Skeletal muscle tissue (tissue), 4 donors: ENCODE data around the gene TXNL4A. TPM values are rescaled to one million over a fixed set of nuclear protein-coding genes. Genes with fewer than 3 reads are reported as not detected.

Experiments used
- H3K27ac ChIP-seq: one replicate; pipeline ENCODE4 v1.7.0; 2013; ENCODE audit warnings: mild to moderate bottlenecking, low read depth, low read length, inconsistent platforms
- H3K27me3 ChIP-seq, 3 donors: one replicate each; pipeline ENCODE4 v1.7.0; 2013; ENCODE audit warnings: low read length in 3 of 3; ENCODE audit not compliant: control insufficient read depth in 3 of 3, insufficient read depth in 3 of 3
- H3K36me3 ChIP-seq, 3 donors: one replicate each; pipeline ENCODE4 v1.7.0; 2013; ENCODE audit warnings: low read length in 3 of 3; ENCODE audit not compliant: control insufficient read depth in 3 of 3, insufficient read depth in 3 of 3
- H3K4me1 ChIP-seq, 3 donors: one replicate each; pipeline ENCODE4 v1.7.0; 2013; ENCODE audit warnings: low read length in 3 of 3, mild to moderate bottlenecking in 3 of 3; ENCODE audit not compliant: control insufficient read depth in 3 of 3, insufficient read depth in 3 of 3
- H3K4me3 ChIP-seq, 3 donors: one replicate each; pipeline ENCODE4 v1.7.0; 2013; ENCODE audit warnings: low read length in 3 of 3
- H3K9ac ChIP-seq, 3 donors: one replicate each; pipeline ENCODE4 v1.7.0; 2013; ENCODE audit warnings: low read length in 3 of 3, mild to moderate bottlenecking in 3 of 3, moderate library complexity in 2 of 3, low read depth in 1 of 3
- H3K9me3 ChIP-seq, 3 donors: one replicate each; pipeline ENCODE4 v1.7.0; 2013; ENCODE audit warnings: low read length in 3 of 3; ENCODE audit not compliant: control insufficient read depth in 3 of 3
- total RNA-seq: library from RNA; depleted of rRNA; stranded (reverse); fragments of >200 nt; gene quantifications from one replicate; pipeline ENCODE4 v1.2.3, GENCODE V29; 2014
- donor health status: Osteomylitis.

The TXNL4A gene
- total RNA-seq, 1 donor from 2014 or later = 30.8 TPM

DNA sequence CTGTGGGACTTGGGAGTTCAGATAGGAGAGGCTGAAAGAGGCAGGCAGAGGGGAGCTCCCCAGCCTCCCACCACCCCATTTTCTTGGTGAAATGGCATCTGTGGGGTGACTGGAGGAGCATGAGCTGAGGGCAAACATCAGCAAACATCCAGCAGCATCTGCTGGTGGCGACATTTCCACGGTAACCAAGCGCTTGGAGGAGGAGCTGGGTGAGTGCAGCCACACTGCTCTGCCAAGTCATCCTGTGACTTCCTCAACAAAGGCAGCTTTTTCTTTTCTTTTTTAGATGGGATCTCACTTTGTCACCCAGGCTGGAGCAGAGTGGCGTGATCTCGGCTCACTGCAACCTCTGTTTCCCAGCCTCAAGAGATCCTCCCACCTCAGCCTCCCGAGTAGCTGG, 5.6 kb downstream of the TXNL4A start:
- Histone ChIP-seq H3K9ac (no peak overlapping the region), H3K4me1 (peaks cover 9 to 19% (median 13%) of the 10 kb centered on the region in 3 donors), H3K9me3 (no peaks in the 10 kb centered on the region), H3K27ac (no peak overlapping the region), H3K4me3 (no peak overlapping the region), H3K36me3 (peaks cover 5 to 8% (median 7%) of the 10 kb centered on the region in 3 donors), H3K27me3 (no peaks in the 10 kb centered on the region)

- Histone ChIP-seq H3K36me3 (peaks cover 7 to 12% (median 8%) of the 10 kb centered on the region in 3 donors), H3K9ac (no peak overlapping the region), H3K9me3 (no peaks in the 10 kb centered on the region), H3K4me1 (peaks cover 0 to 6% (median 0%) of the 10 kb centered on the region in 3 donors), H3K27me3 (no peaks in the 10 kb centered on the region), H3K4me3 (no peak overlapping the region), H3K27ac (no peak overlapping the region)
Observed at GRCh38 chr18:79980585-79980984, 7.8 kb downstream of the TXNL4A start.

DNA sequence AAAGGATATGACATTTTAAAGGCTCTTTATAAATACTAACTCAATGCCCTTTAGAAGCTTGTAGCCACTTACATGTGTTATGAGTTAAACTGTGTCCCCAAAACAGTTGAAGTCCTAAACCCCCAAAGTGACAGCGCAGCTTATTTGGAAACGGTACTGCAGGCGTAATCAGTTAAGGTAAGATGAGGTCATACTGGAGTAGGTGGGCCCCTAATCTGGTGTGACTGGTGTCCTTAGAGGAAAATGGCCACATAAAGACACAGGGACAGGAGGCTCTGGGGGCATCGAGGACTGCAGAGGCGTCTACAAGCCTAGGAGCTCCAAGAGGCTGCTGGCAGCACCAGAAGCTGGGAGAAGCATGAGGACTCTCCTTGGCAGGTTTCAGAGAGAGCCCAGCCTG, 8.5 kb downstream of the TXNL4A start:
- Histone ChIP-seq H3K36me3 (peaks cover 9 to 14% (median 13%) of the 10 kb centered on the region in 3 donors), H3K4me1 (peaks cover 0 to 6% (median 0%) of the 10 kb centered on the region in 3 donors), H3K4me3 (no peak overlapping the region), H3K9ac (peak overlapping the region in 1 of 3 donors; percentile 12), H3K27me3 (no peaks in the 10 kb centered on the region), H3K27ac (no peak overlapping the region), H3K9me3 (no peaks in the 10 kb centered on the region)

DNA sequence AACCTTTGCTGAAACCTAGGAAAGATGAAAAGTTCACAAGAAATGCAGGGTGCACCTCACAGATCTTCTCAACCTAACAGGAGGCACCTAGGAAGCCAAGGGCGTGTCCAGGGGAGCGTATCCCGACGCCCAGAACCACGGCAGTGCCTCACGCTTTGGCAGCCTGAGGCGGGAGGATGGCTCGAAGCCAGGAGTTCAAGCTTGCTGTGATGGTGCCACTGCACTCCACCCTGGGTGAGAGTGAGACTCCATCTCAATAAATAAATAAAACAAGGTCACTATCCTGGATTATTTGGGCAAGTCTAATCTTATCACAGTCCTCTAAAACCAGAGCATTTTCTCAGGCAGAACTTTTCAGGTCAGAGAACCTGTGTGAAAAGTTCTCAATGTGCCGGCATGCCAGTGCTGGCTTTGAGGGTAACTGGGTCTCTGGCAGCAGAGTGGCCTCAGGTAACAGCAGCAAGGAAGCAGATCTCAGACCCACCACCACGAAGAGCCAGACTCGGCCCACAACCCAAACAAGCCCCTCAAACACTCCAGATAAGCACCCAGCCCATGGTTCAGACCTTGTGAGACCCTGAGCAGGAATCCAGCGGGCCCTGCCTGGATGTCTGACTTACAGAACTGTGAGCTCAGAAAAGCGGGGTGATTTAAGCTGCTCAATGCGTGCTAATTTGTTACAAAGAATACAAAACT, 12.2 kb downstream of the TXNL4A start:
- no peaks in the 10 kb centered on the region for H3K27me3 ChIP-seq
- no peak overlapping the region for H3K9ac ChIP-seq
- H3K27ac ChIP-seq = no peak overlapping the region
- no peaks in the 10 kb centered on the region for H3K9me3 ChIP-seq
- H3K4me3 ChIP-seq = no peak overlapping the region
- H3K36me3 ChIP-seq = peaks cover 26 to 34% (median 30%) of the 10 kb centered on the region in 3 donors
- H3K4me1 ChIP-seq = peaks cover 0 to 3% (median 2%) of the 10 kb centered on the region in 3 donors

- peaks cover 27 to 42% (median 37%) of the 10 kb centered on the region in 3 donors for H3K36me3 ChIP-seq
- H3K4me3 ChIP-seq = no peak overlapping the region
- H3K4me1 ChIP-seq = peaks cover 0 to 3% (median 2%) of the 10 kb centered on the region in 3 donors
- no peak overlapping the region for H3K27ac ChIP-seq
- no peaks in the 10 kb centered on the region for H3K27me3 ChIP-seq
- H3K9ac ChIP-seq = no peak overlapping the region
- no peaks in the 10 kb centered on the region for H3K9me3 ChIP-seq
Observed at GRCh38 chr18:79975043-79975442, 13.3 kb downstream of the TXNL4A start.

DNA sequence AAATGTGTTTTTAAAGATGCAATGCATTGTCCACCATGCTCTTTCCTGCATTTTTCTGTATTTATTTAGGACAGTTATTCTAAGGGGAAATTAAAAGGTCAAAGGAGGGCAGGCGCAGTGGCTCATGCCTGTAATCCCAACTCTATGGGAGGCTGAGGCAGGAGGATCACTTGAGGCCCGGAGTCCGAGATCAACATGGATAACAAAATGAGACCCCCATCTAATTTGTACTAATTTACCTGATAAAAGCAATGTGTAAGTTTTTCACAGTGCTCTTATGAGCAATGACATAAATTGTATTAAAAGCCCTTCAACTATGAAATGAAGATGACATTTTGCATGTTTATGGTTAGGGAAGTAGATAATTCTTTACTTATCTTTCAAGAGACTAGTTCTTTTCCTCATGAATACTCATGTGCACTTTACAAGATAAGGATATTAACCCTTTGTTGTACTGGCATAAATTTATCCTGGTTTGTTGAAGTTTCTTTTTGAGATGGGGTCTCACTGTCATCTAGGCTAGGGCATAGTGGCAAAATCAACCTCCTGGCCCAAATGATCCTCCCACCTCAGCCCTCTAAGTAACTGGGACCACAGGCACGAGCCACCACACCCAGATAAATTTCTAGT, 14.2 kb downstream of the TXNL4A start:
- Histone ChIP-seq H3K4me1 (peaks cover 0 to 3% (median 2%) of the 10 kb centered on the region in 3 donors), H3K27me3 (no peaks in the 10 kb centered on the region), H3K36me3 (peaks cover 27 to 50% (median 35%) of the 10 kb centered on the region in 3 donors), H3K9me3 (no peaks in the 10 kb centered on the region), H3K9ac (no peak overlapping the region), H3K27ac (no peak overlapping the region), H3K4me3 (no peak overlapping the region)

- Histone ChIP-seq H3K9ac (no peak overlapping the region), H3K27me3 (no peaks in the 10 kb centered on the region), H3K9me3 (no peaks in the 10 kb centered on the region), H3K36me3 (peaks cover 27 to 50% (median 33%) of the 10 kb centered on the region in 3 donors), H3K4me3 (no peak overlapping the region), H3K27ac (no peak overlapping the region), H3K4me1 (peaks cover 0 to 3% (median 2%) of the 10 kb centered on the region in 3 donors)
Observed at GRCh38 chr18:79973517-79973916, 14.8 kb downstream of the TXNL4A start.

- no peak overlapping the region for H3K9ac ChIP-seq
- H3K4me1 ChIP-seq = peaks cover 0 to 2% (median 0%) of the 10 kb centered on the region in 3 donors
- no peaks in the 10 kb centered on the region for H3K9me3 ChIP-seq
- peaks cover 29 to 50% (median 37%) of the 10 kb centered on the region in 3 donors for H3K36me3 ChIP-seq
- no peak overlapping the region for H3K27ac ChIP-seq
- no peak overlapping the region for H3K4me3 ChIP-seq
- H3K27me3 ChIP-seq = no peaks in the 10 kb centered on the region
Observed at GRCh38 chr18:79972720-79973119, 15.6 kb downstream of the TXNL4A start.

DNA sequence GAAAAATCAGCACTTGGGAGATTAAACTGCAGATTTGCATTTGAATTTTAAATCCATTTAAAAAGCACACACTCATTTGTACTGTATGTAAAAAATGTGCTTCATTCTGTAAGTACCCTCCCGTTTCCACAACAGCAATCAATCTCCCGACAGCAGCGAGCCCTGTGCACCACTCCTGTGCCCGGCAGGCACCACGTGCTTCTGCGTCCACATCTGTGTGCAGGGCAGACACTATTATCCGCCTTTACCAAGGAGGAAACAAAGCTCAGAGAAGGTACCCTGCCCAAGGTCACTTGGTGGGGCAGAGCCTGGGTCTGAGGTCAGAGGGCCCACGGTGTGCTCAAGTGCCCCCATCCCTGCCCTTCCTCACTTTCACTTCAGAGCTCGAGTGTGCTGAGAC, 16.4 kb downstream of the TXNL4A start:
- no peaks in the 10 kb centered on the region for H3K27me3 ChIP-seq

More for the DNA sequence above, 16.4 kb downstream of the TXNL4A start:
- peaks cover 29 to 50% (median 37%) of the 10 kb centered on the region in 3 donors for H3K36me3 ChIP-seq
- no peak overlapping the region for H3K9ac ChIP-seq
- H3K27ac ChIP-seq = no peak overlapping the region
- H3K4me1 ChIP-seq = peaks cover 0 to 2% (median 0%) of the 10 kb centered on the region in 3 donors
- H3K4me3 ChIP-seq = no peak overlapping the region
- H3K9me3 ChIP-seq = no peaks in the 10 kb centered on the region
